ENCODE data around the gene CEP85. TPM values are rescaled to one million over a fixed set of nuclear protein-coding genes. Genes with fewer than 3 reads are reported as not detected.

Gene CEP85
- total and polyA plus RNA-seq, 9 of the 15 experiments (the other 6 are each of a cell fraction or from before 2014, with no cell fraction given) = 42.1 to 140 (median 92.6) TPM

DNA sequence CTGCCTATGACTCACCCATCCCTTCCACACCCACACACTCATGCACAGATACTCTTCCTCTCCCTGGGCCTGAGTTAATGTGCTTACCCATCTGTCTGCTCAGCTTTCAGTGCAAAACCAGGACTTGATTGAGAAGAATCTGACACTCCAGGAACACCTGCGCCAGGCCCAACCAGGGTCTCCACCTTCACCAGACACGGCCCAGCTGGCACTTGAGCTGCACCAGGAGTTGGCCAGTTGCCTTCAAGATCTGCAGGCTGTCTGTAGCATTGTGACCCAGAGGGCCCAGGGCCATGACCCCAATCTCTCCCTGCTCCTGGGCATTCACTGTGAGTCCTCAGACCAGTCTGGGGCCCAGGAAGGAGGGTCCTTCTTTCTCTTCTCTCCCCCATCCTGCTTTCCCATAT is 42.4 kb downstream of the CEP85 start (continued):
- TF ChIP-seq ZBTB43 (CRISPR knock-in tag; IDR thresholded peaks at IDR 0.05) = no peak
- no peak for TF ChIP-seq NFXL1 (CRISPR knock-in tag; IDR thresholded peaks at IDR 0.05)
- TF ChIP-seq ZNF253 (CRISPR knock-in tag; conservative IDR thresholded peaks at IDR 0.05) = no peak
- TF ChIP-seq CCAR2 (IDR thresholded peaks at IDR 0.05; ENCODE audit: low read depth, low read length) = no peak
- TF ChIP-seq, protein P1, sequence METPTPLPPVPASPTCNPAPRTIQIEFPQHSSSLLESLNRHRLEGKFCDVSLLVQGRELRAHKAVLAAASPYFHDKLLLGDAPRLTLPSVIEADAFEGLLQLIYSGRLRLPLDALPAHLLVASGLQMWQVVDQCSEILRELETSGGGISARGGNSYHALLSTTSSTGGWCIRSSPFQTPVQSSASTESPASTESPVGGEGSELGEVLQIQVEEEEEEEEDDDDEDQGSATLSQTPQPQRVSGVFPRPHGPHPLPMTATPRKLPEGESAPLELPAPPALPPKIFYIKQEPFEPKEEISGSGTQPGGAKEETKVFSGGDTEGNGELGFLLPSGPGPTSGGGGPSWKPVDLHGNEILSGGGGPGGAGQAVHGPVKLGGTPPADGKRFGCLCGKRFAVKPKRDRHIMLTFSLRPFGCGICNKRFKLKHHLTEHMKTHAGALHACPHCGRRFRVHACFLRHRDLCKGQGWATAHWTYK (CRISPR knock-in tag; IDR thresholded peaks at IDR 0.05) = no peak
- TF ChIP-seq MTA3 (IDR thresholded peaks at IDR 0.05; ENCODE audit: borderline replicate concordance) = 0 out of 2 replicates have a peak, but pooled peaks have one; percentile 38
- no peak for TF ChIP-seq ADNP (tag; IDR thresholded peaks at IDR 0.05)
- TF ChIP-seq, protein P2, sequence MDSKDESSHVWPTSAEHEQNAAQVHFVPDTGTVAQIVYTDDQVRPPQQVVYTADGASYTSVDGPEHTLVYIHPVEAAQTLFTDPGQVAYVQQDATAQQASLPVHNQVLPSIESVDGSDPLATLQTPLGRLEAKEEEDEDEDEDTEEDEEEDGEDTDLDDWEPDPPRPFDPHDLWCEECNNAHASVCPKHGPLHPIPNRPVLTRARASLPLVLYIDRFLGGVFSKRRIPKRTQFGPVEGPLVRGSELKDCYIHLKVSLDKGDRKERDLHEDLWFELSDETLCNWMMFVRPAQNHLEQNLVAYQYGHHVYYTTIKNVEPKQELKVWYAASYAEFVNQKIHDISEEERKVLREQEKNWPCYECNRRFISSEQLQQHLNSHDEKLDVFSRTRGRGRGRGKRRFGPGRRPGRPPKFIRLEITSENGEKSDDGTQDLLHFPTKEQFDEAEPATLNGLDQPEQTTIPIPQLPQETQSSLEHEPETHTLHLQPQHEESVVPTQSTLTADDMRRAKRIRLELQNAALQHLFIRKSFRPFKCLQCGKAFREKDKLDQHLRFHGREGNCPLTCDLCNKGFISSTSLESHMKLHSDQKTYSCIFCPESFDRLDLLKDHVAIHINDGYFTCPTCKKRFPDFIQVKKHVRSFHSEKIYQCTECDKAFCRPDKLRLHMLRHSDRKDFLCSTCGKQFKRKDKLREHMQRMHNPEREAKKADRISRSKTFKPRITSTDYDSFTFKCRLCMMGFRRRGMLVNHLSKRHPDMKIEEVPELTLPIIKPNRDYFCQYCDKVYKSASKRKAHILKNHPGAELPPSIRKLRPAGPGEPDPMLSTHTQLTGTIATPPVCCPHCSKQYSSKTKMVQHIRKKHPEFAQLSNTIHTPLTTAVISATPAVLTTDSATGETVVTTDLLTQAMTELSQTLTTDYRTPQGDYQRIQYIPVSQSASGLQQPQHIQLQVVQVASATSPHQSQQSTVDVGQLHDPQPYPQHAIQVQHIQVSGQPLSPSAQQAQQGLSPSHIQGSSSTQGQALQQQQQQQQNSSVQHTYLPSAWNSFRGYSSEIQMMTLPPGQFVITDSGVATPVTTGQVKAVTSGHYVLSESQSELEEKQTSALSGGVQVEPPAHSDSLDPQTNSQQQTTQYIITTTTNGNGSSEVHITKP (IDR thresholded peaks at IDR 0.05; ENCODE audit: partially characterized antibody) = peak; percentile 49
- TF ChIP-seq HDAC2 (IDR thresholded peaks at IDR 0.05) = peak; percentile 2; the same call in 1 of the 2 replicates
- no peak for TF ChIP-seq GATAD2B (IDR thresholded peaks at IDR 0.05; ENCODE audit: borderline replicate concordance)
- TF ChIP-seq, protein P3, sequence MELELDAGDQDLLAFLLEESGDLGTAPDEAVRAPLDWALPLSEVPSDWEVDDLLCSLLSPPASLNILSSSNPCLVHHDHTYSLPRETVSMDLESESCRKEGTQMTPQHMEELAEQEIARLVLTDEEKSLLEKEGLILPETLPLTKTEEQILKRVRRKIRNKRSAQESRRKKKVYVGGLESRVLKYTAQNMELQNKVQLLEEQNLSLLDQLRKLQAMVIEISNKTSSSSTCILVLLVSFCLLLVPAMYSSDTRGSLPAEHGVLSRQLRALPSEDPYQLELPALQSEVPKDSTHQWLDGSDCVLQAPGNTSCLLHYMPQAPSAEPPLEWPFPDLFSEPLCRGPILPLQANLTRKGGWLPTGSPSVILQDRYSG (tag; conservative IDR thresholded peaks at IDR 0.05; ENCODE audit: low read depth) = no peak
- no peak for TF ChIP-seq TSC22D4 (tag; IDR thresholded peaks at IDR 0.05)
- no peak for TF ChIP-seq HDAC8 (tag; IDR thresholded peaks at IDR 0.05)
- no peak for TF ChIP-seq E2F5 (CRISPR knock-in tag; IDR thresholded peaks at IDR 0.05)
- TF ChIP-seq ZBTB26 (CRISPR knock-in tag; IDR thresholded peaks at IDR 0.05) = no peak; the same call in 1 of the 2 replicates
- TF ChIP-seq, protein P4, sequence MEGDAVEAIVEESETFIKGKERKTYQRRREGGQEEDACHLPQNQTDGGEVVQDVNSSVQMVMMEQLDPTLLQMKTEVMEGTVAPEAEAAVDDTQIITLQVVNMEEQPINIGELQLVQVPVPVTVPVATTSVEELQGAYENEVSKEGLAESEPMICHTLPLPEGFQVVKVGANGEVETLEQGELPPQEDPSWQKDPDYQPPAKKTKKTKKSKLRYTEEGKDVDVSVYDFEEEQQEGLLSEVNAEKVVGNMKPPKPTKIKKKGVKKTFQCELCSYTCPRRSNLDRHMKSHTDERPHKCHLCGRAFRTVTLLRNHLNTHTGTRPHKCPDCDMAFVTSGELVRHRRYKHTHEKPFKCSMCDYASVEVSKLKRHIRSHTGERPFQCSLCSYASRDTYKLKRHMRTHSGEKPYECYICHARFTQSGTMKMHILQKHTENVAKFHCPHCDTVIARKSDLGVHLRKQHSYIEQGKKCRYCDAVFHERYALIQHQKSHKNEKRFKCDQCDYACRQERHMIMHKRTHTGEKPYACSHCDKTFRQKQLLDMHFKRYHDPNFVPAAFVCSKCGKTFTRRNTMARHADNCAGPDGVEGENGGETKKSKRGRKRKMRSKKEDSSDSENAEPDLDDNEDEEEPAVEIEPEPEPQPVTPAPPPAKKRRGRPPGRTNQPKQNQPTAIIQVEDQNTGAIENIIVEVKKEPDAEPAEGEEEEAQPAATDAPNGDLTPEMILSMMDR (IDR thresholded peaks at IDR 0.05 in 2 of 3, conservative IDR thresholded peaks at IDR 0.05 in 1 of 3; ENCODE audit: insufficient read depth in 2 of 3, low read depth in 1 of 3, low read length in 3 of 3) = no peak
- no peak for TF ChIP-seq ZNF77 (CRISPR knock-in tag; IDR thresholded peaks at IDR 0.05)

Data from K562 (cell line).